Epithelial cell of prostate (primary cell): ENCODE data around the gene ZNF333.
A peak's percentile ranks its signal among the peaks of the same experiment; 100 is the strongest.

Source experiments
- DNase-seq: peaks from one replicate; pipeline ENCODE4 v3.0.0-alpha.2; 2011; ENCODE audit warnings: low read depth, low spot score
- H3K27ac ChIP-seq: fragments of 450-650 bp; 2 replicates; pipeline ENCODE4 v1.5.1; 2017; ENCODE audit warnings: mild to moderate bottlenecking

The ZNF333 gene

DNA sequence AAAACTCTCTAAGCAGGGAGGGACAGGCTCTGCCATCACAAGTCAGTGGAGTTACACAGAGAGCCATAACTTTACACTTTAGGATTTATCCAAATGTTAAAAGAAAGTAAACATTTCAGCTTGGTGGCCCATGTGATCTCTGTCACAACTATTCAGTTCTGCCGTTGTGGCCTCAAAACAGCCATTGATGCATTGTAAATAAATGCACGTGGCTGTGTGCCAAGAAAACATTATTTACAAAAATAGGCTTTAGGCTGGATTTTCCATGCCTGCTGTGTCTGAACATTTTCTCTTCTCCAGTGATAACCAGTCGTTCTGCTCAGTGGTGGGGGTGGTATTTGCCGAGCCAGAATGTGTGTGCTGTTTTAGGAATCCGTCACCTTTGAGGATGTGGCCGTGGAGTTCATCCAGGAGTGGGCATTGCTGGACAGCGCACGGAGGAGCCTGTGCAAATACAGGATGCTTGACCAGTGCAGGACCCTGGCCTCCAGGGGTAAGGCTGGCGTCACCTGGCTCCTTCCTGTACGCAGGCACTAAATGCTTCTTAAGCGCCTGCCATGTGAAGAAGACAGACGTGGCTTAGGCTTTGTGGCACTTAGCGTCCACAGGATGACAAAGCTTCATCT, 4.9 kb downstream of the ZNF333 start:
- no peak overlapping the region for H3K27ac ChIP-seq
- no peak for DNase-seq

DNA sequence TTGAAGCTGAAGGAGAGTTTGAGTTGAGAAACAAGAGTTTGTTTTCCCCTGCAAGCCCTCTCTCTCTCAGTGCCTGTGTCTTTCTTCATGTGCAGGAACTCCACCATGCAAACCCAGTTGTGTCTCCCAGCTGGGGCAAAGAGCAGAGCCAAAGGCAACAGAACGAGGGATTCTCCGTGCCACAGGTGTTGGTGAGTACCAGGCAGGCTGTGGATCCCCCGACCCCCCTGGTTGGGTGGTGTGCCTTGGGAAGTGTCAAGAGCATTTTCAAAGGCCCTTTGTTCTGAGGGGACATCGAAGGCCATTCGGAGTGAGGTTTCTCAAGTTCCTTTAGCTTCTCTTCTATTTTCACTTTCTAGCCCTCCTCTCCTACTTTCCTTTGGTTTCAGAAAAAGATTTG, 5.6 kb downstream of the ZNF333 start:
- H3K27ac ChIP-seq: no peak overlapping the region
- no peak for DNase-seq

DNA sequence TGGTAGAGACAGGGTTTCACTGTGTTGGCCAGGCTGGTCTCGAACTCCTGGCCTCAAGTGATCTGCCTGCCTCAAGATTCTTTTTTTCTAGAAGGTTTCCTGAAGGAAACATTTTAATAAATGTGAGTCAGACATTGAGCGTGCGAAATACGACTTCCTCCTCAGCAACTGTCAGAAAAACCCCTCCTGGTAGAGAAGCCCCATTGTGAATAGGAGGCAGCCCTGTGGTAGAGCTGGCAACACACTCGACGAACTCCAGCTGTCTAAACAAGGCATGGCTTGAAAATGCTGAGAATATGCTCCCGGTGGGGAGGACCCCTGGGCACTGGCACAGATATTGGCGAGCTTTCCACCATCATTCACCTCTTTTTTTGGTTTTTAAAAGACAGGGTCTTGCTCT, 9.8 kb downstream of the ZNF333 start:
- no peak for DNase-seq
- no peak overlapping the region for H3K27ac ChIP-seq

DNA sequence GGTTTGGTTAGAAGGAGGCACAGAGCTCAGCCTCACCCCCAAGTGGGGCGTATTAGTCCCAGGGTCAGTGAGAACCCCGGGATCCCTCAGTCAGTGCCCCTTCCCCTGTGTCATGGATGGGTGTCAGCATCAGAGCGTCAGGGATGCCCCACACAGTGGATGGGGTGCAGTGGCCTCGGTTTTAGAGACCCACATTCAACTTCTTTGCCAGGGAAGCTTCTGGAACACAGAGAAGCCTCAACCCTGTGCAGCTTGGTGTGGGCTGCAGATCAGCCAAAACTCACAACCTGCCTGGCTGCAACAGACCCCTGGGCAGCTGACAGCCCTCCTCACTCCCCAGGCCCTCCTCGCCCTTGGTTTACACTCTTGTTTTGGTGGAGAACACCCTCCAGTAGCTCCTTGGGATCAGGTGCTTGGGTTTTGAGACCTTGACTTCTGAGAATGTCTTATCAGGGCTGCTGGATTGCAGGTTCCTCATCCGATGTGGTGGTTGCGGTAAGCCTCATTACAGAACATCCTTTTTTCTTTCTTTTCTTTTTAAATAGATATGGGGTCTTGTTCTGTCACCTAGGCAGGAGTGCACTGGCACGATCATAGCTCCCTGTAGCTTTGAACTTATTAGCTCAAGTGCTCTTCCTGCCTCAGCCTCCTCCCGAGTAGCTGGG, 11.0 kb downstream of the ZNF333 start:
- DNase-seq: no peak
- H3K27ac ChIP-seq: no peak overlapping the region

DNA sequence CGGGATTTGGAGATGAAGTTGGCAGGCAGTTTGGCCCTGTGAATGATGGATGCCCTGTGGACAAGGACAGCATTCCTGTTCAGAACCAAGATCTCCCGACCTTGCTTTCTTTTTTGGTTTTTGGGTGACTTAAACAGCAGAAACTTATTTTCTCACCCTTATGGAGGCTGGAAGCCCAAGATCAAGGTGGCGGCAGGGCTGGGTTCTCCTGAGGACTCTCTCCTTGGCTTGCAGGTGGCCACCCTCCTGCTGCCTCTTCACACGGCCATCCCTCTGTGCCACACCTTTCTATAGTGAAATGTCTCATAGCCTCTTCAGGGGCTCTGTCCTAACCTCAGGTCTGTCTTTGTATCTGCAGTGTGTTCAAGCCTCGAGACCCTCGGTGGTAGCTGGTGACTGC, 14.0 kb downstream of the ZNF333 start:
- no peak for DNase-seq
- no peak overlapping the region for H3K27ac ChIP-seq

DNA sequence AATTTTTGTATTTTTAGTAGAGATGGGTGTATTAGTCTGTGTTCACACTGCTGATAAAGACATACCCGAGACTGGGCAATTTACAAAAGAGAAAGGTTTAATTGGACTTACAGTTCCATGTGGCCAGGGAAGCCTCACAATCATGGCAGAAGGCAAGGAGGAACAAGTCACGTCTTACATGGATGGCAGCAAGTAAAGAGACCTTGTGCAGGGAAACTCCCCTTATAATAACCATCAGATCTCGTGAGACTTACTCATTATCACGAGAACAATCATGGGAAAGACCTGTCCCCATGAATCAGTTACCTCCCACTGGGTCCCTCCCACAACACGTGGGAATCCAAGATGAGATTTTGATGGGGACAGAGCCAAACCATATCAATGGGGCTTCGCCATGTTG, 14.6 kb downstream of the ZNF333 start:
- DNase-seq: no peak
- no peak overlapping the region for H3K27ac ChIP-seq

DNA sequence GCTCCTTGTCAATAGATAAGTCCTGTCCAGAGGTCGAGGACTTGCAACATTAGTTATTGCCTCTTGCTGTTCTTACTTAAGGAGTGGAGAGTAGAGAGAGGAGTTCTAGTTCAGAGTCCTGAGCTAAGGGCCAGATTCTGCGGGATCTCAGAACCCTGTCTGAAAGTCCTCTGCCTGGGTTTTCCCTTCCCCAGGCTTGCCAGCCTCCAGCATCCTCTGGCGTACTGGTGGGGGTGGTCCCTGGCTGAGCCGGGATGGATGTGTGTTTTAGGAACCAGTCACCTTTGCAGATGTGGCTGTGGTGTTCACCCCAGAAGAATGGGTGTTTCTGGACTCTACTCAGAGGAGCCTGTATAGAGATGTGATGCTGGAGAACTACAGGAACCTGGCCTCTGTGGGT, 26.0 kb downstream of the ZNF333 start:
- H3K27ac ChIP-seq: no peak overlapping the region

DNA sequence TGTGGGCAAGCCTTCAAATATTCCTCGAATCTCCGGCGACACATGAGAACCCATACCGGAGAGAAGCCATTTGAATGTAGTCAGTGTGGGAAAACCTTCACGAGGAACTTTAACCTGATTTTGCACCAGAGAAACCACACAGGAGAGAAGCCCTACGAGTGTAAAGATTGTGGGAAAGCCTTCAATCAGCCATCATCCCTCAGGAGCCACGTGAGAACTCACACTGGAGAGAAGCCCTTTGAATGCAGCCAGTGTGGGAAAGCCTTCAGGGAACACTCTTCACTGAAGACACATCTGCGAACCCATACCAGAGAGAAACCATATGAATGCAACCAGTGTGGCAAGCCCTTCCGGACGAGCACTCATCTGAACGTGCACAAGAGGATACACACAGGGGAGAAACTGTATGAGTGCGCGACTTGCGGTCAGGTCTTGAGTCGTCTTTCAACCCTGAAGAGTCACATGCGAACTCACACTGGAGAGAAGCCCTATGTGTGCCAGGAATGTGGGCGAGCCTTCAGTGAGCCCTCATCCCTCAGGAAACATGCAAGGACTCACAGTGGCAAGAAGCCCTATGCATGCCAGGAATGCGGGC, 28.8 kb downstream of the ZNF333 start:
- no peak overlapping the region for H3K27ac ChIP-seq
- no peak for DNase-seq

More for the DNA sequence above, 26.0 kb downstream of the ZNF333 start:
- DNase-seq: no peak

DNA sequence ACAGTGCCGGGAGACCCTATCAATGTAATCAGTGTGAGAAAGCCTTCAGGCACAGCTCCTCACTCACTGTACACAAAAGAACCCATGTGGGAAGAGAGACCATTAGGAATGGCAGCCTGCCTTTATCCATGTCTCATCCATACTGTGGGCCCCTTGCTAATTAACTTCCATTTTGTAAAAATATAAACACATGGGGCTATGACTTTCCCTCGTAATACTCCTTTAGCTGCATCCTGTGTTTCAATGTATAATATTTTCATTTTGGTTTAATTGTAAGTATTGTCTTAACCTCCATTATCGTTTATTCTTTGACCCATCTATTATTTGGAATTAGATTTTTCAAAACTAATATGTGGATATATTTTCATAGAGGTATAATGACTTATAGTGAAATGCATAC, 29.3 kb downstream of the ZNF333 start:
- DNase-seq: no peak
- no peak overlapping the region for H3K27ac ChIP-seq

DNA sequence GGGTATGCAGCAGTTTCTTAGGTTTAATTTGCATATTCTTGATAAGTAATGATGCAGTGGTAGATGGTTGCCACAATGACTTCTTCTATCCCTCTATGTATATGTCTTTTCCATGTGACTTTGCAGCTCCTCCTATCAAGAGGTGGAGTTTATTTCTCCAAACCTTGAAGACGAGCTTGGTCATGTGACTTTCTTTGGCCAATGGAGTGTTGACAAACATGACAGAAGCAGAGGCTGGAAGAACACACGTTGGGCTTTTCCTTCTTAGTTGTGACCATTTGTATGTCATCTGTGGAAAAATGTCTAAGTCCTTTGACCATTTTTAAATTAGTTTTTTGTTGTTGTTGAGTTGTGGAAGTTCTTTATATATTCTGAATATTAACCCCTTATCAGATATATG, 32.3 kb downstream of the ZNF333 start:
- DNase-seq: no peak
- H3K27ac ChIP-seq: no peak overlapping the region

DNA sequence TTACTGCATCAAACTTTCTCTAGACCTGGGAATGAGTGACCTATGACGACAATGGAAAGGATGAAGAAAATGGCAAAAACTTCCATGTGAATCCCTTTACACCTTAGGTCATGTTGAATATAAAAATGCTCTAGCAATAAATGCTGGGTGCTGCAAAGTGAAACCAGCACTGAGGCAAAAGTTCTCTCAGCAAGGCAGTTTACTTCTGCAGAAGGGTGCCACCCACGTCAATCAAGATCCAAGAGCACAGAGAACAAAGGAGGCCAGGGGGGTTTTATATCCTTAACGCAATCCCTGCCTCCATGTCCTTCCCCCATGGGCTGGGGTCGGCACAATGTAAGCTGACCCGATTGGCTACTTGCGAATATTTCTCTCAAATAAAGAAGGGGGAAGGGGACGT, 38.7 kb downstream of the ZNF333 start:
- no peak for DNase-seq
- no peak overlapping the region for H3K27ac ChIP-seq

DNA sequence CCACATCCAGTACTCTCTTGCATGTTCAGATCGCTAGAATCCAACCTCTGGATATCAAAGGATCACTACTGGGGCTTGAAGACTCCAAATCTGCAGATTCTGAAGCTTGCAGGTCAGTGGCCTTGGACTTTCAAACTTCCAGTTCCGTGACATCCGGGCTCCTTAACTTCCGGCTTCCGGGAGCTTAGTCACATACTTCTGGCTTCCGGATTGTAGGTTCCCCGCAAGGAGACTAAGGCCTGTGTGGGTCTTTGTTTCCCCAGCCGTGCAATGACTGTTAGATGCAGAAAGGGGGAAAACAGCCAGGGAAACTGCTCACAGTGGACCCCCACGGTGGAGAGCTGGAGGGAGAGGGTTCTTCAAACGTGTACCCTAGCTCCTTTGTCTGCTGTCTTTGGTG, 41.4 kb downstream of the ZNF333 start:
- H3K27ac ChIP-seq: no peak overlapping the region
- DNase-seq: no peak

DNA sequence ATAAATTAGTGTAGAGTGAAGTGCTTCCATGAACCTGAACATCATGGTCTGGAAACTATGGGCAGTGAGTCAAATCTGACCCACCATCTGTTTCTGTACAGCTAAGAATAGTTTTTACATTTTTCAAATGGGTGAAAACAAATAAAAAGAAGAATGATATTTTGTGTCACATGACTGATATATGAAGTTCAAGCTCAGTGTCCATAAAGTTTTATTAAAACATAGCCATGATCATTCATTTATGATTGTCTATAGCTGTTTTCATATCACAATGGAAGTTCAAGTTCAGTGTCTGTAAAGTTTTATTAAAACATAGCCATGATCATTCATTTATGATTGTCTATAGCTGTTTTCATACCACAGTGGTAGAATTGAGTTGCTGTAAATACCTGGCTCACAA, 42.7 kb downstream of the ZNF333 start:
- H3K27ac ChIP-seq: no peak overlapping the region
- DNase-seq: no peak

DNA sequence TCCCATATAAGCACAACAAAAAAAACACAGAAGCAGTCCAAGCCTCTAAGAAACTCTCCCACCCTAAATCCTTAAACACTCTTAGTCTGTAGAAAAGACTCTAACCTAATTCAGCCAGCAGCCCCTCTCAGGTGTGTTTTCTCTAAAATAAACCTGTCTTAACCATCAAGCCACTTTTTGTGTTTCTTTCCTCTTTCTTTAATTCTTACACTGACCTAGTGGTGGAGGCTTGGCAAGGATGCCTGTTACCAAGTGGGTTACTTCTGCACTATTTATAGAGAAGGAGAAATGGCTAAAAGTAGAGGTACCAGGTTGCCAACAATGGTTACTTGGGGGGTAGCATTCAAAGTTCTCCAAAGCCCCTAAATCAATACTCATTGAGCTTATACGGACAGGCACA, 43.7 kb downstream of the ZNF333 start:
- no peak overlapping the region for H3K27ac ChIP-seq
- no peak for DNase-seq

DNA sequence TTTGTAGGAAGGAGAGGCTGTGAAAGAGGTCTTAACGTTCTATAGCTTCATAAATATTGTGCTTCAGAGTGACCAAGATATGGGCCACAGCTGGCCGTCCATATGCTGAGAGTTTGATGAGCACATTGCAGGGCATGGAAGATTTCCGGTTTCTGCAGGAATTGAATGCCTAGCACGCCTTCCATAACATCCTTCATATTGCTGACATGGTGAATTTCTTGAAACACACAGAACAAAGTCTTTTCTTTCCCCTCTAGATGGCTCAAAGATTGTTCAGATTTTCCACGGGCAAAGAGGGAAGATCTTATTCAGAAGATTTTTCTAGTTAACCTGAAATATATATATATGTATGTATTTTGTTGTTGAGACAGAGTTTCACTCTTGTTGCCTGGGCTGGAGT, 46.1 kb downstream of the ZNF333 start:
- H3K27ac ChIP-seq: no peak overlapping the region
- no peak for DNase-seq

DNA sequence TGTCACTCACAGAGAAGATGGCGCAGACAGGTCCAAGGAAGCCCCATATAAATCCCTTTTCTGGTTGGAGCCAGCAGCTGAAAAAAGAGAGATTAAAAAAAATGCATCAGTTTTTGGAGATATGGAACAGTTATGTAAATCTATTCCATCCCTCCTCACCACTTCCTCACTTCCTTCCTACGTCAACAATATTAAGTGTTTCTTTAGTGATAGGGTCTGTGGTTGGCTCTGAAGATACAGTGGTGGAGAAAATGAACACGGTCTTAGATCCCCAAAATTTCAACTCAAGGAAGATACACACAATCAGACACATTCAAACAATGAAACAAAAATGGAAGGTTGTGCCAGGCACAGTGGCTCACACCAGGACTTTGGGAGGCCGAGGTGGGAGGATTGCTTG, 57.0 kb downstream of the ZNF333 start:
- no peak for DNase-seq
- H3K27ac ChIP-seq: no peak overlapping the region

DNA sequence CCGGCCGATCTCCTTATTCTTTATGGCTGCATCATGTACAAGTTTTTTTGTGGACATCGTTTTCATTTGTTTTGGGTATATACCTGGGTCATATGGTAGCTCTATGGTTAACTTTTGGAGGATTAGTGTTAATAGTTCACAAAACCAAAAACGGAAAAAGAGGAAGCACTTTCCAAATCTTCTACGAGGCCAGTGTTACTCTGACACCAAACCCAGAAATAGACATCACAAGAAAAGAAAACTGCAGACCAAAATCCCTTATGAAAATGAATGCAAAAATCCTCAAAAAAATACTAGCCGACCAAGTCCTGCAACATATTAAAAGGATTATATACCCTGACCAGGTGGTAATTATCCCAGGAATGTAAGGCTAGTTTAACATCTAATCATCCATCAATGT, 58.8 kb downstream of the ZNF333 start:
- DNase-seq: no peak
- H3K27ac ChIP-seq: no peak overlapping the region

DNA sequence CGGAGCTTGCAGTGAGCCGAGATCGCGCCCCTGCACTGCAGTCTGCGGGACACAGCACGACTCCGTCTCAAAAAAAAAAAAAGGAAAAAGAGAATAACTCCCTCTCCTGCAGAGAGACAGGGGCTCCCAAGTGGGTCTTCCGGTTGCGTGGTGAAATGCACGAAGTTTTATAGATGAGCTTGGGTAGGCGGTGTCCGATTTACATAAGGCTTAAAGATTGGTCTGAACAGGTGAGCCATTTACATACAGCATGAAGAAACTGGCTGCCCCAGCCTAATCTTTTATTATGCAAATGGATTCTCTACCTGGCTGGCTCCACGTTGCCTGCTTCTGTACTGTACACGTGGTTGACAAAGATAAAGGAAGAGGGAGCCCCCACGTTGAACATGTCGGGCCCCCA, 69.0 kb downstream of the ZNF333 start:
- peak; percentile 12 for DNase-seq
- H3K27ac ChIP-seq: no peak overlapping the region

DNA sequence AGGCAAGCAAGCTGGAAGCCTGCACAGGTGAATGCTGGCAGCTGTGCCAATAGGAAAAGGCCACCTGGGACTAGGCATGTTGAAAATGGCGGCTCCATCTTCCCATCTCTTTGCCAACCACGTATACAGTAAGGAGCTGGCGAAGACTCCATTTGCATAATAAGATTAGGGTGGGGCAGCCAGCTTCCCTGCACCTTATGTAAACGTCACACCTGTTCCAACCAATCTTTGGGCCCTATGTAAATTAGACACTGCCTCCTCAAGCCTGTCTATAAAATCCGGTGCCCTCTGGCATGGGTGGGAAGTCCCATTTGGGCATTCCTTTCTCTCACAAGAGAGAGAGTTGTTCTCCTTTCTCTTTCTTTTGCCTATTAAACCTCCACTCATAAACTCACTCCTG, 71.8 kb downstream of the ZNF333 start:
- no peak for DNase-seq
- no peak overlapping the region for H3K27ac ChIP-seq

DNA sequence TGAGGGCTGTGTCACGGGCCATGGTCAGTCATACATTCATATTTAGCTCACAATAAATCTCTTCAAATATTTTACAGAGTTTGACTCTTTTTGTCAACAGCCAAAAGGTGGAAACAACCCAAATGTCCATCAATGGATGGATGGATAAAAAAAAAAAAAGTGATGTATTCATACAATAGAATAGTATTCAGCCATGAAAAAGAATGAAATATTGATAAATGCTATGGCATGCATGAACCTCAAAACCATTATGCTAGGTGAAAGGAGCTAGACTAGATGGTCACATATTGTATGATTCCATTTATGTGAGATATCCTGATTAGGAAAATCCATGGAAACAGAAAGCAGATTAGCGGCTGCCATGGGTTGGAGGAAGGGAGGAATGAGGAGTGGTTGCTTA, 72.3 kb downstream of the ZNF333 start:
- no peak overlapping the region for H3K27ac ChIP-seq
- no peak for DNase-seq

DNA sequence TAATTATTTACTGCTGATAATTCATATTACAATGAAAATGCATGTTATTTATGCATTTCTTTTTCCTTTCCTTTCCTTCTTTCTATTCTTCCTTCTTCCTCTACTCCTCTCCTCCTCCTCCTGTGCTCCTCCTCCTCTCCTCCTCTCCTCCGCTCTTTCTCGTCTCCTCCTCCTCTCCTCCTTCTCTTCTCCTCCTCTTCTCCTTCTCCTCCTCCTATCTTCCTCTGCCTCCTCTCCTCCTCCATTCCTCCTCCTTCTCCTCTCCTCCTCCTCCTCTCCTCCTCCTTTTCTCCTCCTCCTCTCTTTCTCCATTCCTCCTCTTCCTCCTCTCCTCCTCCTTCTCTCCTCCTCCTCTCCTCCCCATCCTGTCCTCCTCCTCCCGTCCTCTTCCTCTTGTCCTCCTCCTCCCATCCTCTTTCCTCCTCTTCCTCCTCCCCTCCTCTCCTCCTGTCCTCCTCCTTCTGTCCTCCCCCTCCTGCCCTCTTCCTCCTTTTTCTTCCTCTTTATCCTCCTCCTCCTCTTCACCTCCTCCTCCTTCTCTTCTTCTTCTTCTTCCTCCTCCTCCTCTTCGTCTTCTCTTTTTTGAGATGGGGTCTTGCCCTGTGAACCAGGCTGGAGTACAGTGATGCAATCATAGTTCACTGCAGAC, 73.8 kb downstream of the ZNF333 start:
- H3K27ac ChIP-seq: no peak overlapping the region
- no peak for DNase-seq

DNA sequence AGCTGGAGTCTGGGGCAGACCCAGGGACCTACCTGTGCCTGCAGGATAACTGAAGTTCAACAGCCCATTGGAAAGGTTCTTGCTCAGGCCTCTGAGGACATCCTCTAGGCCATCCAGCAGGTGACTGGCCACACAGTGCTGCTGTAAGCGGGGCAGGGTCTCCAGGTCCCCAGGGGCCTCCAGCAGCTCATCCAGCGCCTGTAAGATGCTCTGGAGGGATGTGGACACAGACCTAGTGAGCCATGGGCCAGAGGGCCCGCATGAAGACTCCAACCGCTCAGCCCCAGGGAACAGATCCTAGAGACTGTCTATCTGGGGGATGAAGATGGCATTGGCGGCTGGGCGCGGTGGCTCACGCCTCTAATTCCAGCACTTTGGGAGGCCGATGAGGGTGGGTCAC, 74.6 kb downstream of the ZNF333 start:
- H3K27ac ChIP-seq: no peak overlapping the region
- DNase-seq: no peak
